HG03520 (cell line): ENCODE measurements around the gene FADD.
"Not testable (repeated sequence)": the region's sequence is repeated elsewhere in the genome, so short reads cannot be mapped to it uniquely, and the experiment has no call there.

Experiments
- ATAC-seq: cut with Tn5 transposase; IDR thresholded peaks from one replicate; pipeline ENCODE4 v1.9.1; 2021; ENCODE audit warnings: mild to moderate bottlenecking, moderate library complexity; ENCODE audit not compliant: unreplicated experiment

The FADD gene

GRCh38 chr11:70203751-70204465, 812 bp downstream of the FADD start:
- peak; percentile 25 for ATAC-seq

DNA sequence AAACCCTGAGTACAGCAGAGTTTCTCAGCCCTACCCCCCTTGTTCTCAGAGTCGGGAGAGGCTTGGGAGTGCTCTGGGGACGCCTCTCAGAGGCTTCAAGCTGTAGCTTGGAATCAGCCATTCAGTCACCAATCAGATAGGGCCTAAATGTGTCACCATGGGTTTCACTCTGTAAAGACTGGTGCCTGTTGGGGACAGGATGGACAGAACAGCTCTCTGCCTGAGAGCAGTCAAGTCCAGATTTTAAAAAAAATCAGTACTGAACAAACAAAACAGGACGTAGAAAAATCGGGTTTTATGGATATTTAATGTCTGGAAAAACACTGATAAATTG, 1.3 kb downstream of the FADD start:
- no peak for ATAC-seq

- ATAC-seq, result no peak
Observed at GRCh38 chr11:70205049-70205725, 2.1 kb downstream of the FADD start.

DNA sequence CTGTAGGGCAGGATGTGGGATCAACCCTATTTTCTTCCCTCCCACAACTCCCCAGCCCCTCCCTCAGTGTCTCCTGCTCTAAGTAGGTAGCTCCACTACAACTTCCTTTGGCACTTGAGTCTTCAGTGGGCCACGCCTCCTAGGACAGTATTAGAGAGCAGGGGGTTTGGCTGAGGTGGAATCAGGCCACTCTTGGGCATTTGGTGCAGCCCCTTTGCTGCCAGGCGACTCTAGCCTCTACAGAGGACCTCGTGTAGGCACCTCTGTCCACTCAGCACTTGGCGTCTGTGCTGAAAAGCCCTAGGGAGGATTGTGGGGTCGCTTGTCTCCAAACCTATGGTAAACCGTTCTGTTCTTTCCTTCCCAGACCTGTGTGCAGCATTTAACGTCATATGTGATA, 2.7 kb downstream of the FADD start:
- no peak for ATAC-seq

DNA sequence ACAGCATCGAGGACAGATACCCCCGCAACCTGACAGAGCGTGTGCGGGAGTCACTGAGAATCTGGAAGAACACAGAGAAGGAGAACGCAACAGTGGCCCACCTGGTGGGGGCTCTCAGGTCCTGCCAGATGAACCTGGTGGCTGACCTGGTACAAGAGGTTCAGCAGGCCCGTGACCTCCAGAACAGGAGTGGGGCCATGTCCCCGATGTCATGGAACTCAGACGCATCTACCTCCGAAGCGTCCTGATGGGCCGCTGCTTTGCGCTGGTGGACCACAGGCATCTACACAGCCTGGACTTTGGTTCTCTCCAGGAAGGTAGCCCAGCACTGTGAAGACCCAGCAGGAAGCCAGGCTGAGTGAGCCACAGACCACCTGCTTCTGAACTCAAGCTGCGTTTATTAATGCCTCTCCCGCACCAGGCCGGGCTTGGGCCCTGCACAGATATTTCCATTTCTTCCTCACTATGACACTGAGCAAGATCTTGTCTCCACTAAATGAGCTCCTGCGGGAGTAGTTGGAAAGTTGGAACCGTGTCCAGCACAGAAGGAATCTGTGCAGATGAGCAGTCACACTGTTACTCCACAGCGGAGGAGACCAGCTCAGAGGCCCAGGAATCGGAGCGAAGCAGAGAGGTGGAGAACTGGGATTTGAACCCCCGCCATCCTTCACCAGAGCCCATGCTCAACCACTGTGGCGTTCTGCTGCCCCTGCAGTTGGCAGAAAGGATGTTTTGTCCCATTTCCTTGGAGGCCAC, 3.3 kb downstream of the FADD start:
- ATAC-seq, result no peak

- ATAC-seq, result no peak
Observed at GRCh38 chr11:70206982-70207376, 3.9 kb downstream of the FADD start.

GRCh38 chr11:70207531-70208131, 4.5 kb downstream of the FADD start:
- ATAC-seq, result no peak

- ATAC-seq, result no peak
Observed at GRCh38 chr11:70209391-70209912, 6.4 kb downstream of the FADD start.

- ATAC-seq, result no peak
Observed at GRCh38 chr11:70210051-70210501, 7.0 kb downstream of the FADD start.

DNA sequence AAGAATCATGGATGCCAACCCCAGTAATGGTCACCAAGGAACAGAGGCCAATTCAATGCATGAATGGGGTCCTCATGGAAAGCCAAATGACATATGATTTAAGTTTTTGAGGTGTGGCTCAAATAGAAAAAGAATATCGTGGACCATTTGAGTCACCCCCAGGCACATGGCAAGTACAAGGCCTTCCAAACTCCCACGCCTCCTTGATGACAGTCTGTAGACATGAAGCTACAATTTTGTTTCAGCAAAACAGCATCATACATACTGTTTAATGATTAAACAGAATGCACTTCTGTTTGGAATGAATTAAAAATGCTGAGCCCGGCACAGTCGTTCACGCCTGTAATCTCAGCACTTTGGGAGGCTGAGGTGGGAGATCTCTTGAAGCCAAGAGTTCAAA, 7.4 kb downstream of the FADD start:
- no peak for ATAC-seq

- ATAC-seq, result no peak
Observed at GRCh38 chr11:70212227-70212811, 9.2 kb downstream of the FADD start.

- ATAC-seq, result not testable (repeated sequence)
Observed at GRCh38 chr11:70217388-70217787, 14.3 kb downstream of the FADD start.

DNA sequence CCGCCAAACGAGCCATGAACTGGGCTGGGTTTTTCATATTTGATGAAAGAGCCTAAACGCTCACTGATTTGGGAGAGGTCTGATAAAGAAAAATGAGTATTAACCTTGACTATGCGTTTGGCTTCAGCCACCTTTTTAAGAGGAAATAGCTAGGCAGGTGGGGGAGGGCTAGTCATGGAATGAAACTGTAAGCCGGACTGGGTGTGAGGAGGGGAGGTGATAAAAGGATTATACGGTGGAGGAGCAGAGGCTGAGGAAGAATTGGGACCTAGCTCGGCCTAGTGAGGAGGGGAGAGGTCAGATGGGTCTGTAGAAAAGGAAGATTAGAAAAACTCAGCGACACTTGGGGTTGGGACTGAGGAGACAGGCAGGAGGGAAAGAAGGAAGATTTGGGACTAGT, 15.0 kb downstream of the FADD start:
- ATAC-seq, result not testable (repeated sequence)

DNA sequence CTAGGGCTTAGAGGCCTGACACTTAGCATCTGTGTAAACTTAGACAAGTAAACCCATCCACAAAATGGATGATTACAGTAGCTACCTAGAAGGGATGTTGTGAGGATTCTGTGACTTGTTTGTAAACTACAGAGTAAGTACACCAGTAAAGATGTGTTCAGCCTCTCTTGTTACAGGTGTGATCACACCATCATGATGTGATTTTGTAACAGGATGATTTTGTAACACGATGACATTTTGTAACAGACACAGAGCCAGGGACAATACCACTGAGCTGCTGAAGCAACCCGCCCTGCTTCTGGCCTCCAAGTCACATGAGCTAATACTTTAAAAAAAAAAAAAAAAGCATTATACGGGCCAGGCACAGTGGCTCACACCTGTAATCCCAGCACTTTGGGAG, 17.0 kb downstream of the FADD start:
- ATAC-seq, result no peak

DNA sequence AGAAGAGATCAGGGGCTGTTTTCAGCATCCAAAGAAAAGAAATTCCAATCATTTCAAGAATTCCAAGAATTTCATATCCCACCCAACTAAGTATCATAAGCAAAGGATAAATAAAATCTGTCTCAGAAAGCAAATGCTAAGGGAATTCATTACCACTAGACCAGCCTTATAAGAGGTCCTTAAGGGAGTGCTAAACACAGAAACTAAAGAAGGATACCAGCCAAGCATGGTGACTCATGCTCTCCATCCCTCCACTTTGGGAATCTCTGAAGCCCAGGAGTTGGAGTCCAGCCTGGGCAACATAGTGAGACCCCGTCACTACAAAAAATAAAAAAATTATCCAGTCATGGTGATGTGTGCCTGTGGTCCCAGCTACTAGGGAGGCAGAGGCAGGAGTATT, 17.8 kb downstream of the FADD start:
- ATAC-seq, result no peak

GRCh38 chr11:70225681-70226177, 22.6 kb downstream of the FADD start:
- ATAC-seq, result no peak

- no peak for ATAC-seq
Observed at GRCh38 chr11:70226183-70226582, 23.1 kb downstream of the FADD start.

DNA sequence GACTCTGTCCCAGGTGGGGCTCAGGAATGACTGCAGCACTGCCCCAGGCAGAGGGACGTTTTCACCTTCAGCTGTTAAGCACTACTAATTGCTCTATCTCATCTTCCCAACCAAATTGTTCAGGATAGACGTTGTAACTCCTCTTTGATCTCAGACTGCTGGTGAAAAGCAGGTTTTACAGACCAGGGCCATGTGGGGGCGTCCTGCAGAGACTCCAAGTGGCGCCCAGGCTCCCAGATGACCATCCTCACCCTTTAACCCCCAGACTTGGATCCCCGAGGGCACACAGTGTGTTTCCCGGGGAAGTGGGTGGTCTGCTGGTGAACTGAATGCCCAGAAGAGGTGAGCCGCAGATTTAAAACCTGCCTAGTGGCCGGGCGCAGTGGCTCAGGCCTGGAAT, 23.9 kb downstream of the FADD start:
- ATAC-seq, result no peak

GRCh38 chr11:70229737-70230136, 26.6 kb downstream of the FADD start:
- ATAC-seq, result no peak

- no peak for ATAC-seq
Observed at GRCh38 chr11:70230151-70230839, 27.2 kb downstream of the FADD start.
